Neutrophil (primary cell): ENCODE measurements around the gene MORN5.

Source experiments
- H3K27ac ChIP-seq: fragments of 200-600 bp; sonication (generic); 2 replicates; pipeline ENCODE4 v1.5.1; 2016; ENCODE audit warnings: mild to moderate bottlenecking, moderate library complexity
- H3K27me3 ChIP-seq: fragments of 200-600 bp; sonication (generic); 2 replicates; pipeline ENCODE4 v1.6.0; 2016; ENCODE audit warnings: mild to moderate bottlenecking
- H3K36me3 ChIP-seq: fragments of 200-600 bp; sonication (generic); 2 replicates; pipeline ENCODE4 v1.5.1; 2017
- H3K4me1 ChIP-seq, 2 experiments: fragments of 200-600 bp in 1 of 2; sonication (generic) in 1 of 2; 1 replicate in 1 of 2; 2 replicates in 1 of 2; pipeline versions ENCODE4 v1.5.1 to v1.6.1; 2013 to 2016; ENCODE audit warnings: low read depth in 1 of 2, low read length in 1 of 2, mild to moderate bottlenecking in 1 of 2, moderate library complexity in 1 of 2; ENCODE audit not compliant: control insufficient read depth in 1 of 2, insufficient read depth in 1 of 2
- H3K4me3 ChIP-seq, 2 experiments: fragments of 200-600 bp in 1 of 2; sonication (generic) in 1 of 2; 1 replicate in 1 of 2; 2 replicates in 1 of 2; pipeline ENCODE4 v1.5.1; 2013 to 2016; ENCODE audit warnings: low read depth in 1 of 2, low read length in 1 of 2, mild to moderate bottlenecking in 1 of 2, moderate library complexity in 1 of 2
- H3K9me3 ChIP-seq: fragments of 200-600 bp; sonication (generic); 2 replicates; pipeline ENCODE4 v1.5.1; 2016
- CTCF ChIP-seq: fragments of 200-600 bp; sonication (generic); IDR thresholded peaks from 2 replicates; pipeline ENCODE4 v1.5.1; 2016; ENCODE audit warnings: antibody characterized with exemption

The MORN5 gene

GRCh38 chr9:122179690-122180074, 20.0 kb downstream of the MORN5 start:
- TF ChIP-seq CTCF = no peak
- Histone ChIP-seq H3K4me3 (no peak overlapping the region), H3K4me1 (no peaks in the 10 kb centered on the region), H3K36me3 (no peaks in the 10 kb centered on the region), H3K27ac (no peak overlapping the region), H3K9me3 (no peaks in the 10 kb centered on the region), H3K27me3 (peaks cover 28% of the 10 kb centered on the region)

- Histone ChIP-seq H3K9me3 (no peaks in the 10 kb centered on the region), H3K27ac (no peak overlapping the region), H3K27me3 (peaks cover 28% of the 10 kb centered on the region), H3K4me3 (no peak overlapping the region), H3K4me1 (no peaks in the 10 kb centered on the region), H3K36me3 (no peaks in the 10 kb centered on the region)
- no peak for TF ChIP-seq CTCF
These were observed 20.9 kb downstream of the MORN5 start for GRCh38 chr9:122180633-122181032.

GRCh38 chr9:122183501-122183900, 23.8 kb downstream of the MORN5 start:
- no peaks in the 10 kb centered on the region for H3K9me3 ChIP-seq
- no peaks in the 10 kb centered on the region for H3K4me1 ChIP-seq
- TF ChIP-seq CTCF = no peak
- H3K4me3 ChIP-seq = no peak overlapping the region
- peaks cover 23% of the 10 kb centered on the region for H3K27me3 ChIP-seq
- H3K36me3 ChIP-seq = no peaks in the 10 kb centered on the region
- no peak overlapping the region for H3K27ac ChIP-seq

GRCh38 chr9:122184551-122184950, 24.8 kb downstream of the MORN5 start:
- H3K4me3 ChIP-seq = no peak overlapping the region
- no peaks in the 10 kb centered on the region for H3K36me3 ChIP-seq
- H3K4me1 ChIP-seq = no peaks in the 10 kb centered on the region
- H3K27me3 ChIP-seq = peaks cover 23% of the 10 kb centered on the region
- no peak overlapping the region for H3K27ac ChIP-seq
- H3K9me3 ChIP-seq = no peaks in the 10 kb centered on the region
- TF ChIP-seq CTCF = no peak

- no peak overlapping the region for H3K4me3 ChIP-seq
- TF ChIP-seq CTCF = no peak
- peaks cover 23% of the 10 kb centered on the region for H3K27me3 ChIP-seq
- no peak overlapping the region for H3K27ac ChIP-seq
- no peaks in the 10 kb centered on the region for H3K9me3 ChIP-seq
- H3K36me3 ChIP-seq = no peaks in the 10 kb centered on the region
- no peaks in the 10 kb centered on the region for H3K4me1 ChIP-seq
These were observed 26.6 kb downstream of the MORN5 start for GRCh38 chr9:122186301-122186700.

- Histone ChIP-seq H3K4me3 (no peak overlapping the region), H3K4me1 (no peaks in the 10 kb centered on the region), H3K27ac (no peak overlapping the region), H3K27me3 (peaks cover 18% of the 10 kb centered on the region), H3K36me3 (no peaks in the 10 kb centered on the region), H3K9me3 (no peaks in the 10 kb centered on the region)
- TF ChIP-seq CTCF = no peak
These were observed 27.2 kb downstream of the MORN5 start for GRCh38 chr9:122186777-122187470.
